GM19035 (cell line): Measurements from ENCODE around the gene EP400.
A peak's percentile ranks its signal among the peaks of the same experiment; 100 is the strongest.

Source experiments
- ATAC-seq: cut with Tn5 transposase; IDR thresholded peaks from one replicate; pipeline ENCODE4 v1.9.1; 2021; ENCODE audit not compliant: unreplicated experiment

The EP400 gene

DNA sequence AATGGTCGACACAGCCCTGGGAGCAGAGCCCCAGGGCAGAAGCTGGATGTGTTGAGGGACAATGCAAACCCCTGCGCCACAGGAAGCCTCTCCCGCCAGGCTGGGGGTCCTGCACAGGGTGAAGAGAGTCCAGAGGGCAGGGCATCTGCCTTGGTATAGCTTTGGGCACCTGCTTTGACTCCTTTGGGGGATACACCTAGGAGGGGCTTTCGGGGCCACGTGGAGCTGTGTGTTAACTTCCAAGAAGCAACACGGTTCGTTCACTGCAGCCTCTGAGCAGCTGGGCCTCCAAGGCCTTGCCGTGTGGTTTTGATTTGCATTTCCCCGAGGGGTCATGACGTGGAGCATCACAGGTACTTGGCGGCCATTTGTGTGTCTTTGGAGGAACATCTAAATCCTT, 26.5 kb upstream of the EP400 start:
- ATAC-seq, result peak; percentile 93

- ATAC-seq, result no peak
Observed at GRCh38 chr12:131927110-131928079, 22.3 kb upstream of the EP400 start.

DNA sequence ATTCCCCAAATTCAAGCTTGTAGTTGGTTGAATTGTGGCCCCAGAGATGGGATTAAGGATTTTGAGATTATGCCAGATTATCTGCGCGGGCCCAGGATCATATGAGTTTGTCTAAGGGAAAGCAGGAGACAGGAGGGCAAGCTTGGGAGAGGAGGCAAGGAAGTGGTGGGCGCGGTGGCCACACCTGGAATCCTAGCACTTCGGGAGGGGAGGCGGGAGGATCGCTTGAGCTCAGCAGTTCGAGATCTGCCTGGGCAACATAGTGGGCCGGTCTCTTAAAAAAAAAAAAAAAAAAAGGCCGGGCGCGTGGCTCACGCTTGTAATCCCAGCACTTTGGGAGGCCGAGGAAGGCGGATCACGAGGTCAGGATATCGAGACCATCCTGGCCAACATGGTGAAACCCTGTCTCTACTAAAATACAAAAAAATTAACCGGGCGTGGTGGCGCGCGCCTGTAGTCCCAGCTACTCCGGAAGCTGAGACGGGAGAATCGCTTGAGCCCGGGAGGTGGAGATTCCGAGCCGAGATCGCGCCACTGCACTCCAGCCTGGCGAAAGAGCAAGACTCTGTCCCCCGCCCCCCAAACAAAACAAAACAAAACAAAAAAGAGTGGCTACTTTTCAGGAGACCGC, 21.5 kb upstream of the EP400 start:
- peak; percentile 9 for ATAC-seq

- peak; percentile 65 for ATAC-seq
Observed at GRCh38 chr12:131928711-131929580, 20.8 kb upstream of the EP400 start, which contains the start of gene PUS1. PUS1 (plus strand) TSS chr12:131929276; CDS start chr12:131929723, 447 bp downstream.

DNA sequence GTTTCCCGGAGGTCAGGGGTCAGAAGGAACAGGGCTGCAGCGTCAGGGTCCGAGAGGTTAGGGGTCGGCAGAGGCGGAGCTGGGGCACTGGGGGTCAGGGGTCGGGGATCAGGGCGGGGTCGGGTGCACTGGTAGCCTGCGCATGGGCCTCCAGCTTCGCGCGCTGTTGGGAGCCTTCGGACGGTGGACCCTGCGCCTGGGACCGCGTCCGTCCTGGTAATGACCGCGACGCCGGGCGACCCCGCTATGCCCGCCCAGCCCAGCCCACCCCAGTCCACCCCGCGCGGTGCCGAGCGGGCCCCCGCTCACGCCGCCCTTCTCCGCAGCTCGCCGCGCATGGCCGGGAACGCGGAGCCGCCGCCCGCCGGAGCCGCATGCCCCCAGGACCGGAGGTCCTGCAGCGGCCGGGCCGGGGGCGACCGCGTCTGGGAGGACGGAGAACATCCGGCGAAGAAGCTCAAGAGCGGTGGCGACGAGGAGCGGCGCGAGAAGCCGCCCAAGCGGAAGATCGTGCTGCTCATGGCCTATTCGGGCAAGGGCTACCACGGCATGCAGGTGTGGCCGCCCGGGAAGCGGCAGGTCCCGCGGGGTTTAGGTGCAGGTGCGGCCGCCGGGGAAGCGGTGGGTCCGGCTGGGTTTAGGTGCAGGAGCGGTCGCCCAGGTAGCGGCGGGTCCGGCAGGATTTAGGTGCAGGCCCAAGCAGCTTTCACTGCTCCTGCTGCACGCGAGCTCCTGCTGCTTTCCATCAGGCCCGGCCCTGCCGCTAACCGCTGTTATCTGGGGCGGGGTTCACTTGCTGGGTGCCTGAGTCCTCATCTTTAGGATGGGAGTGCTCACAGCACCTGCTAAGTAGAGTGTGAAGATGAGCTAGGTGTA, 19.9 kb upstream of the EP400 start:
- peak; percentile 20 for ATAC-seq

- ATAC-seq, result no peak
Observed at GRCh38 chr12:131930510-131930909, 19.2 kb upstream of the EP400 start.

DNA sequence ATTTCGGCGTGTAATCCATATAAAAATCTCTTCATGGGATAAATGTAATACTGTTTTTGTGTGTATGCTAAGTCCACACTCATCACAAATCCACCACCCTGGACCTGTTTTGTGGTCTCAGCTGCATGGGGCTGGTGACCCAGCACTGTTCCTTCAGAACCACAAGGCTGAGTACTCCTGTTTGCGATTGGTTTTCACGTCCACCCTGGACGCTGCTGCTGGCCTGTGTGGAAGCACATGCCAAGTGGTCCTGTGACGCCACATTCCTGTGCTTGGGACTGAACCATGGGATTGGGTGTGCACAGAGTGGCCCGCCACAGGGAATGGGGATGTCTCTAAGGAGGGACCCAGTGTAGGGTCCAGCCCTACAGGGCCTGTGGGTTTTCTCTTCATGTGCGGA, 16.4 kb upstream of the EP400 start:
- no peak for ATAC-seq

DNA sequence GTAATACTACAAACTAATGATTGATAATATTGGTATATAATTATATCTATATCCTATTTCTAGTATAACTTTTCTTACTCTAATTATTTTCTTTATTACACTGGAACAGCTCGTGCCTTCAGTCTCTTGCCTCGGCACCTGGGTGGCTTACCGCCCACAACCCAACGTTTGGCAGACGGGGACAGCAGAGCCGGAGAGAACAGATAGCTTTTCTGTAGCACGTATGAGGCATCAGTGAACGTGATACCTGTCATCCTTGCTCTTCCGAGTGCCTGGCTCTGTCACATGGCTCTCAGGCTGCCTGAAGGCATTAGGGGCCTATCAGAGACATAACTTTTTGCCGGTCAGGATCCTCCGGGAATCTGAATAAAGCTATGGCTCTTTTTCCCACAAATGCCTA, 15.2 kb upstream of the EP400 start:
- no peak for ATAC-seq

- ATAC-seq, result no peak
Observed at GRCh38 chr12:131938082-131938481, 11.7 kb upstream of the EP400 start.

GRCh38 chr12:131939007-131939406, 10.7 kb upstream of the EP400 start:
- no peak for ATAC-seq

- ATAC-seq, result no peak
Observed at GRCh38 chr12:131940141-131940547, 9.6 kb upstream of the EP400 start.

- no peak for ATAC-seq
Observed at GRCh38 chr12:131941116-131941986, 8.4 kb upstream of the EP400 start.

- ATAC-seq, result no peak
Observed at GRCh38 chr12:131941987-131942341, 7.8 kb upstream of the EP400 start.

- ATAC-seq, result no peak
Observed at GRCh38 chr12:131942671-131943070, 7.1 kb upstream of the EP400 start.

GRCh38 chr12:131943389-131943788, 6.4 kb upstream of the EP400 start:
- no peak for ATAC-seq

DNA sequence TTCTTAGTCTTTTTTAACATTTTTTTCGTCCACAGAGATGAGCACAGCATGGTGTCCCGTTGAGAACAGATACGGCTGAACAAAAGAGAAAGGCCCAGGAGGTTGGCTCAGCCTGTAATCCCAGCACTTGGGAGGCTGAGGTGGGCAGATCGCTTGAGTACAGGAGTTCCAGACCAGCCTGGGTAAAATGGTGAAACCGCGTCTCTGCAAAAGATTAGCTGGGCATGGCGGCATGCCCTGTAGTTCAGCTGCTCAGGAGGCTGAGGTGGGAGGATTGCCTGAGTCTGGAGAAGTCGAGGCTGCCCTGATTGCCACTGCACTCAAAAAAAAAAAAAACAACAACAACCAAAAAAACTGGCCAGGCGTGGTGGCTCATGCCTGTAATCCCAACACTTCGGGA, 5.9 kb upstream of the EP400 start:
- no peak for ATAC-seq

- no peak for ATAC-seq
Observed at GRCh38 chr12:131944601-131945251, 5.0 kb upstream of the EP400 start.

- no peak for ATAC-seq
Observed at GRCh38 chr12:131946757-131947156, 3.0 kb upstream of the EP400 start.

- ATAC-seq, result no peak
Observed at GRCh38 chr12:131947482-131948027, 2.2 kb upstream of the EP400 start.
